Mesenchymal stem cell (in vitro differentiated cells and primary cell): ENCODE data around the gene CACNA1E. TPM values are rescaled to one million over a fixed set of nuclear protein-coding genes. Genes with fewer than 3 reads are reported as not detected.

Experiments
- DNase-seq: peaks from one replicate; pipeline ENCODE4 v3.0.0-alpha.2; 2013
- H2AFZ ChIP-seq: one replicate; pipeline ENCODE4 v1.6.1; 2013; ENCODE audit warnings: low read depth, mild to moderate bottlenecking, control low read depth, inconsistent platforms, low read length, moderate library complexity
- H2AK5ac ChIP-seq: 2 replicates; pipeline ENCODE4 v1.6.1; 2013; ENCODE audit warnings: low read length, moderate library complexity, mild to moderate bottlenecking, inconsistent platforms; ENCODE audit not compliant: severe bottlenecking
- H2BK120ac ChIP-seq: one replicate; pipeline ENCODE4 v1.6.1; 2013; ENCODE audit warnings: low read depth, mild to moderate bottlenecking, inconsistent platforms, low read length, moderate library complexity
- H2BK12ac ChIP-seq, 2 experiments: one replicate each; pipeline ENCODE4 v1.6.1; 2013; ENCODE audit warnings: inconsistent platforms in 2 of 2, low read length in 2 of 2, mild to moderate bottlenecking in 2 of 2, moderate library complexity in 2 of 2, control low read depth in 1 of 2
- H2BK15ac ChIP-seq: one replicate; pipeline ENCODE4 v1.6.1; 2013; ENCODE audit warnings: mild to moderate bottlenecking, low read depth, inconsistent platforms; ENCODE audit not compliant: poor library complexity, severe bottlenecking
- H2BK5ac ChIP-seq: 2 replicates; pipeline ENCODE4 v1.6.1; 2013; ENCODE audit warnings: low read depth, mild to moderate bottlenecking, low read length, control low read depth, inconsistent platforms; ENCODE audit not compliant: poor library complexity, severe bottlenecking
- H3K14ac ChIP-seq, 2 experiments: one replicate each; pipeline ENCODE4 v1.6.1; 2013; ENCODE audit warnings: inconsistent platforms in 2 of 2, low read length in 2 of 2, control low read depth in 1 of 2, mild to moderate bottlenecking in 1 of 2, moderate library complexity in 1 of 2
- H3K18ac ChIP-seq, 2 experiments: one replicate each; pipeline ENCODE4 v1.6.1; 2013; ENCODE audit warnings: inconsistent platforms in 2 of 2, low read length in 2 of 2, control low read depth in 1 of 2, low read depth in 1 of 2, mild to moderate bottlenecking in 1 of 2
- H3K23ac ChIP-seq, 2 experiments: one replicate each; pipeline ENCODE4 v1.6.1; 2013; ENCODE audit warnings: inconsistent platforms in 2 of 2, low read length in 2 of 2, mild to moderate bottlenecking in 2 of 2, moderate library complexity in 2 of 2, control low read depth in 1 of 2
- H3K27ac ChIP-seq: 2 replicates; pipeline ENCODE4 v1.5.1; 2013; ENCODE audit warnings: mild to moderate bottlenecking, moderate library complexity, low read length, control low read depth, inconsistent platforms; ENCODE audit not compliant: poor library complexity, severe bottlenecking
- H3K27me3 ChIP-seq, 2 experiments: 2 replicates each; pipeline versions ENCODE4 v1.6.1 to v1.7.0; 2013; ENCODE audit warnings: low read length in 2 of 2, mild to moderate bottlenecking in 2 of 2, moderate library complexity in 2 of 2, control low read depth in 1 of 2, inconsistent platforms in 1 of 2; ENCODE audit not compliant: control insufficient read depth in 1 of 2, insufficient read depth in 1 of 2
- H3K36me3 ChIP-seq, 2 experiments: 2 replicates each; pipeline versions ENCODE4 v1.6.1 to v1.7.0; 2013; ENCODE audit warnings: low read length in 2 of 2, control low read depth in 1 of 2, inconsistent platforms in 1 of 2, low read depth in 1 of 2, mild to moderate bottlenecking in 1 of 2; ENCODE audit not compliant: insufficient read depth in 2 of 2, control insufficient read depth in 1 of 2
- H3K4ac ChIP-seq, 2 experiments: one replicate each; pipeline ENCODE4 v1.6.1; 2013; ENCODE audit warnings: inconsistent platforms in 2 of 2, low read length in 2 of 2, mild to moderate bottlenecking in 2 of 2, moderate library complexity in 2 of 2, control low read depth in 1 of 2, low read depth in 1 of 2
- H3K4me1 ChIP-seq: 2 replicates; pipeline ENCODE4 v1.6.1; 2013; ENCODE audit warnings: low read depth, low read length, control low read depth; ENCODE audit not compliant: control insufficient read depth, insufficient read depth
- H3K4me2 ChIP-seq: 2 replicates; pipeline ENCODE4 v1.6.1; 2013; ENCODE audit warnings: low read length, mild to moderate bottlenecking, inconsistent platforms; ENCODE audit not compliant: poor library complexity, severe bottlenecking
- H3K4me3 ChIP-seq, 2 experiments: 2 replicates each; pipeline versions ENCODE4 v1.5.1 to v1.7.0; 2013; ENCODE audit warnings: low read length in 2 of 2, mild to moderate bottlenecking in 2 of 2, control low read depth in 1 of 2, low read depth in 1 of 2; ENCODE audit not compliant: insufficient read depth in 1 of 2
- H3K79me1 ChIP-seq: replicated peaks from 2 replicates; pipeline ENCODE4 v1.6.1; 2013; ENCODE audit warnings: mild to moderate bottlenecking, control low read depth, low read length, inconsistent platforms; ENCODE audit not compliant: poor library complexity, severe bottlenecking
- H3K9ac ChIP-seq: 2 replicates; pipeline ENCODE4 v1.7.0; 2013; ENCODE audit warnings: mild to moderate bottlenecking, low read length, moderate library complexity
- H3K9me3 ChIP-seq: 2 replicates; pipeline ENCODE4 v1.7.0; 2013; ENCODE audit warnings: mild to moderate bottlenecking, low read length; ENCODE audit not compliant: control insufficient read depth
- H4K8ac ChIP-seq: one replicate; pipeline ENCODE4 v1.6.1; 2013; ENCODE audit warnings: inconsistent platforms, mild to moderate bottlenecking, low read length, moderate library complexity
- H4K91ac ChIP-seq: one replicate; pipeline ENCODE4 v1.6.1; 2013; ENCODE audit warnings: mild to moderate bottlenecking, low read length, inconsistent platforms
- WGBS: methylation state at CpG from one replicate; pipeline ENCODE4 v1.1.7; 2013; ENCODE audit warnings: mixed read lengths; 5-methylcytosine and 5-hydroxymethylcytosine counted together
- polyA plus RNA-seq, 2 experiments: library from polyadenylated mRNA; stranded (reverse); fragments of 200-250 nt; gene quantifications; one replicate each; pipeline ENCODE4 v1.2.3, GENCODE V29; 2013

The CACNA1E gene
- polyA plus RNA-seq (2013, experiment 1 of 2): not detected
- not detected for polyA plus RNA-seq (2013, experiment 2 of 2)

DNA sequence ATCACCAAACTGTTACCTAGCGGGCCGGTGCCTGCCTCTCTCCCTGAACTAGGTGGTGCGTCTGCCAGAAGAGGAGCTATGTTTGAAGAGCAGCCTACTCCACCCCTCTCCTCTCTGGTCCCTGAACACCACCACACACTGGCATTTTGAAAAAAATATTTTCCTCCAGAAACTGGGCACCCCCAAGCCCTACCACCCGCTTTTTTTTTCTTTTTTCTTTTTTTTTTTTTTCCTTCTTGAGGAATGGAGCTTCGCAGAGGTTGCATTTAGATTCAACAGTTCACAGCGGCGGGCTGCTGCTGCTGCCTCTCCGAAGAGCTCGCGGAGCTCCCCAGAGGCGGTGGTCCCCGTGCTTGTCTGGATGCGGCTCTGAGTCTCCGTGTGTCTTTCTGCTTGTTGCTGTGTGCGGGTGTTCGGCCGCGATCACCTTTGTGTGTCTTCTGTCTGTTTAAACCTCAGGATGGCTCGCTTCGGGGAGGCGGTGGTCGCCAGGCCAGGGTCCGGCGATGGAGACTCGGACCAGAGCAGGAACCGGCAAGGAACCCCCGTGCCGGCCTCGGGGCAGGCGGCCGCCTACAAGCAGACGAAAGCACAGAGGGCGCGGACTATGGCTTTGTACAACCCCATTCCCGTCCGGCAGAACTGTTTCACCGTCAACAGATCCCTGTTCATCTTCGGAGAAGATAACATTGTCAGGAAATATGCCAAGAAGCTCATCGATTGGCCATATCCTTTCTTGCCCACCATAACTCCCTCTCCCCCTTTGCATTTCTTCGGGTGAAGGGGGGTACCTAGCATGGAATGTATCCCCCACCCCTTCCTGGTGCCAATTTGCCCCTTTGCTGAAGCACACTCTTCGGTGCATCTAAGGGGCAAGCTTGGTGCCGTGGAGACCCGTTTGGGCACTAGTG, at the start of gene CACNA1E:
Gene CACNA1E (plus strand): TSS at position 233 of the 911 bp plus-strand sequence. CDS start 228 bp downstream, at position 461.
- H2AK5ac ChIP-seq: no peak within 1 kb of the TSS
- no peak for DNase-seq
- peak within 1 kb of the TSS; percentile 56 for H2AFZ ChIP-seq
- peak within 1 kb of the TSS; percentile 7 for H3K4me2 ChIP-seq
- no peak within 1 kb of the TSS for H2BK5ac ChIP-seq
- WGBS: 7% methylated on average over 40 of the region's 43 CpGs
- H3K4ac ChIP-seq: no peak within 1 kb of the TSS
- H3K4me1 ChIP-seq: peaks cover 8% of the 10 kb centered on the region
- no peaks in the 10 kb centered on the region for H3K36me3 ChIP-seq
- H3K23ac ChIP-seq: no peak within 1 kb of the TSS
- H2BK120ac ChIP-seq: no peak within 1 kb of the TSS
- H3K79me1 ChIP-seq: no peaks in the 10 kb centered on the region
- no peak within 1 kb of the TSS for H3K27ac ChIP-seq
- H3K9ac ChIP-seq: no peak within 1 kb of the TSS
- peak within 1 kb of the TSS; percentile 12 to 60 for H3K4me3 ChIP-seq
- H2BK12ac ChIP-seq: no peak within 1 kb of the TSS
- H2BK15ac ChIP-seq: no peak within 1 kb of the TSS
- peaks cover 87 to 93% of the 10 kb centered on the region in 2 experiments for H3K27me3 ChIP-seq
- no peak within 1 kb of the TSS for H3K18ac ChIP-seq
- H3K14ac ChIP-seq: no peak within 1 kb of the TSS
- no peak within 1 kb of the TSS for H4K91ac ChIP-seq
- no peak within 1 kb of the TSS for H4K8ac ChIP-seq
- no peaks in the 10 kb centered on the region for H3K9me3 ChIP-seq

DNA sequence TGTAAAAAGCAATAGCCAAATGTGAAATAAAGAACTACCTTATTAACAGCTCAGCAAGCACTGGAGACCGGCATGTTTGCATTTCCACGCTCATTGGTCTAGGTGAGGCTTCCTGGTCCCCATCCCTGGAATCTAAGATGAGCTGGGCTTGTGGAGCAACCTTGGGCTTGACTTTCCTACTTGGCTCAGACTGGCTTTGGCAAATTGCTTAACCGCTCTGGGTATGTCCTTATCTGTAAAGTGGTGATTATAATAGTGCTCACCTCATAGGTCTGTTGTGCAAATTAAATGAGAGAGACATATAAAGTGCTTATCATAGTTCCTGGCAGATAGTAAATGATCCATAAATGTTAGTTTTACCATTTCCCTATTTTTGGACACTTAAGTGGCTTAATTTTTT, 49.4 kb upstream of the CACNA1E start:
- no peaks in the 10 kb centered on the region for H3K79me1 ChIP-seq
- H3K18ac ChIP-seq: no peak overlapping the region
- H3K4me3 ChIP-seq: no peak overlapping the region
- no peak overlapping the region for H3K4me2 ChIP-seq
- H3K27ac ChIP-seq: no peak overlapping the region
- WGBS: 71% methylated on average over 3 of the region's 3 CpGs
- H4K8ac ChIP-seq: no peak overlapping the region
- DNase-seq: no peak
- H3K4ac ChIP-seq: no peak overlapping the region
- H3K23ac ChIP-seq: no peak overlapping the region
- H3K27me3 ChIP-seq: peaks cover 0 to 48% of the 10 kb centered on the region in 2 experiments
- H3K4me1 ChIP-seq: no peaks in the 10 kb centered on the region
- H4K91ac ChIP-seq: no peak overlapping the region
- H2BK15ac ChIP-seq: no peak overlapping the region
- no peak overlapping the region for H2AK5ac ChIP-seq
- no peak overlapping the region for H3K9ac ChIP-seq
- no peak overlapping the region for H3K14ac ChIP-seq
- H3K9me3 ChIP-seq: no peaks in the 10 kb centered on the region
- H2BK5ac ChIP-seq: no peak overlapping the region
- no peak overlapping the region for H2BK12ac ChIP-seq
- no peak overlapping the region for H2AFZ ChIP-seq
- no peaks in the 10 kb centered on the region for H3K36me3 ChIP-seq
- H2BK120ac ChIP-seq: no peak overlapping the region

DNA sequence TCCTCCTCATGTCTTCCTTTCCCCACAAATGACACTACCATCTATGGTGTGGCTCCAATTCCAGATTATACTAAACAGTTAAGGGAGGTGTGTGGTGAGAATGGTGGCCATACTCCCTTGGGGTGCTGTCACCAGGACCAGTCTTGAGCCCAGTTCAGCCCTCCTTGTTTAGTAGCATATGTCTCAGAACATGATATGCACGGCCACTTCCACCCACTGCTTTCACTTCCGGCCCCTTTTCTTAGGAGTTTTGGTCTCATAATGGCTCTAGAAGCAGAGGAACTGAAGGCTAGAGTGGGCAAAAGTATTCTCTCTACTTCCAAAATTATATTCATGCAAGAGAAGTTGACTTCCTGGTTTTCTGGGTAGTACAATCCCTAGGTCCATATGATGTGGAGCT, 45.3 kb upstream of the CACNA1E start:
- no peak overlapping the region for H2BK5ac ChIP-seq
- H3K4me1 ChIP-seq: no peaks in the 10 kb centered on the region
- no peaks in the 10 kb centered on the region for H3K36me3 ChIP-seq
- no peak overlapping the region for H3K23ac ChIP-seq
- no CpG with 5 or more reads among the region's 2 CpGs for WGBS
- H2BK12ac ChIP-seq: no peak overlapping the region
- no peak overlapping the region for H4K8ac ChIP-seq
- no peak overlapping the region for H3K9ac ChIP-seq
- no peak overlapping the region for H3K4me3 ChIP-seq
- H2AK5ac ChIP-seq: no peak overlapping the region
- no peak overlapping the region for H4K91ac ChIP-seq
- H3K27me3 ChIP-seq: peaks cover 0 to 32% of the 10 kb centered on the region in 2 experiments
- H3K14ac ChIP-seq: no peak overlapping the region
- no peak for DNase-seq
- no peak overlapping the region for H2BK120ac ChIP-seq
- H3K4ac ChIP-seq: no peak overlapping the region
- H3K9me3 ChIP-seq: no peaks in the 10 kb centered on the region
- H2AFZ ChIP-seq: no peak overlapping the region
- no peak overlapping the region for H2BK15ac ChIP-seq
- H3K79me1 ChIP-seq: no peaks in the 10 kb centered on the region
- no peak overlapping the region for H3K18ac ChIP-seq
- H3K4me2 ChIP-seq: no peak overlapping the region
- H3K27ac ChIP-seq: no peak overlapping the region

DNA sequence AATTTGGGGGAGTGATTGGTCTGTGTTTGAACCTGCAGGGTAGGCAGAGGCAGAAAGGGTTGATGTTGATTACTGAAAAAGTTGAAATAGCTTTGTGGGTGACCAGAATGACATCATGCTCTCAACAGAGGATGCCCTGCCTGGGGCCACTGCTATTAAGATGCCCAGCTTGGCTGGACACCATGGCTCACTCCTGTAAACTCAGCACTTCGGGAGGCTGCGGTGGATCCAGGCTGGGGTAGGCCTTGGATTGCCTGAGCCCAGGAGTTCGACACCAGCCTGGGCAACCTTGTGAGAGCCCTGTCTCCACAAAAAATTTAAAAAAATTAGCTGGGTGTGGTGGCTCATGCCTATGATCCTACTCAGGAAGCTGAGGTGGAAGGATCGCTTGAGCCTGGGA, 42.8 kb upstream of the CACNA1E start:
- DNase-seq: no peak
- H3K27ac ChIP-seq: no peak overlapping the region
- H3K14ac ChIP-seq: no peak overlapping the region
- H4K91ac ChIP-seq: no peak overlapping the region
- H3K27me3 ChIP-seq: peaks cover 0 to 16% of the 10 kb centered on the region in 2 experiments
- no peak overlapping the region for H2BK12ac ChIP-seq
- no peak overlapping the region for H2AK5ac ChIP-seq
- H3K79me1 ChIP-seq: no peaks in the 10 kb centered on the region
- H3K4me1 ChIP-seq: no peaks in the 10 kb centered on the region
- H3K4me3 ChIP-seq: no peak overlapping the region
- no peak overlapping the region for H3K18ac ChIP-seq
- H3K4ac ChIP-seq: no peak overlapping the region
- H3K36me3 ChIP-seq: no peaks in the 10 kb centered on the region
- H2AFZ ChIP-seq: no peak overlapping the region
- no peak overlapping the region for H2BK5ac ChIP-seq
- H2BK15ac ChIP-seq: no peak overlapping the region
- WGBS: 93% methylated on average over 4 of the region's 4 CpGs
- no peak overlapping the region for H2BK120ac ChIP-seq
- H3K9ac ChIP-seq: no peak overlapping the region
- H3K4me2 ChIP-seq: no peak overlapping the region
- H4K8ac ChIP-seq: no peak overlapping the region
- no peak overlapping the region for H3K23ac ChIP-seq
- no peaks in the 10 kb centered on the region for H3K9me3 ChIP-seq
